Thymus (tissue), 11 donors: ENCODE data around the gene APLP2. TPM values are rescaled to one million over a fixed set of nuclear protein-coding genes. Genes with fewer than 3 reads are reported as not detected.
"Not testable (repeated sequence)": the region's sequence is repeated elsewhere in the genome, so short reads cannot be mapped to it uniquely, and the experiment has no call there.

Experiments
- DNase-seq, 9 donors: peaks; one replicate each; pipeline ENCODE4 v3.0.0-alpha.2; 2013; ENCODE audit warnings: low spot score in 9 of 9, low read depth in 6 of 9, missing footprints in 1 of 9
- H3K27ac ChIP-seq, 2 donors: one replicate each; pipeline ENCODE4 v1.5.1; 2013; ENCODE audit warnings: control low read depth in 1 of 2, low read depth in 1 of 2, low read length in 1 of 2, mild to moderate bottlenecking in 1 of 2, moderate library complexity in 1 of 2
- H3K27me3 ChIP-seq, 2 donors: one replicate each; pipeline ENCODE4 v1.5.1; 2013; ENCODE audit warnings: low read length in 1 of 2; ENCODE audit not compliant: control insufficient read depth in 2 of 2, insufficient read depth in 1 of 2
- H3K36me3 ChIP-seq, 2 donors: one replicate each; pipeline ENCODE4 v1.5.1; 2013; ENCODE audit warnings: low read length in 1 of 2, mild to moderate bottlenecking in 1 of 2, moderate library complexity in 1 of 2; ENCODE audit not compliant: control insufficient read depth in 2 of 2, insufficient read depth in 2 of 2
- H3K4me1 ChIP-seq, 2 donors: one replicate each; pipeline ENCODE4 v1.5.1; 2013; ENCODE audit warnings: low read length in 2 of 2; ENCODE audit not compliant: control insufficient read depth in 2 of 2, insufficient read depth in 2 of 2
- H3K4me3 ChIP-seq, 2 donors: one replicate each; pipeline ENCODE4 v1.5.1; 2013; ENCODE audit warnings: low read length in 2 of 2, control low read depth in 1 of 2, mild to moderate bottlenecking in 1 of 2
- H3K9me3 ChIP-seq, 2 donors: one replicate each; pipeline ENCODE4 v1.5.1; 2013; ENCODE audit warnings: low read length in 1 of 2, mild to moderate bottlenecking in 1 of 2; ENCODE audit not compliant: control insufficient read depth in 2 of 2, insufficient read depth in 1 of 2
- WGBS: extraction: QIAGEN DNeasy Blood & Tissue Kit; methylation state at CpG from one replicate; pipeline ENCODE4 v1.1.7; 2013; 5-methylcytosine and 5-hydroxymethylcytosine counted together
- polyA plus RNA-seq: library from polyadenylated mRNA; stranded (reverse); fragments of 200-250 nt; gene quantifications from one replicate; pipeline ENCODE4 v1.2.3, GENCODE V29; 2013
- total RNA-seq: library from RNA; stranded (reverse); fragments of 120-200 nt; gene quantifications from one replicate; pipeline ENCODE4 v1.2.4, GENCODE V29; 2013
- donor health status: healthy.

The APLP2 gene
- total and polyA plus RNA-seq, 2 donors = 74.4 to 101 TPM

DNA sequence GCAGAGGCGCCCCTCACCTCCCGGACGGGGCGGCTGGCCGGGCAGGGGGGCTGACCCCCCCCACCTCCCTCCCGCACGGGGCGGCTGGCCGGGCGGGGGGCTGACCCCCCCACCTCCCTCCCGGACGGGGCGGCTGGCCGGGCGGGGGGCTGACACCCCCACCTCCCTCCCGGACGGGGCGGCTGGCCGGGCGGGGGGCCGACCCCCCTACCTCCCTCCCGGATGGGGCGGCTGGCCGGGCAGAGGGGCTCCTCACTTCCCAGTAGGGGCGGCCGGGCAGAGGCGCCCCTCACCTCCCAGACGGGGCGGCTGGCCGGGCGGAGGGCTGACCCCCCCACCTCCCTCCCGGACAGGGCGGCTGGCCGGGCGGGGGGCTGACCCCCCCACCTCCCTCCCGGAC lies 21.5 kb downstream of the APLP2 start:
- not testable (repeated sequence) for H3K4me1 ChIP-seq, H3K4me3 ChIP-seq, H3K9me3 ChIP-seq, H3K36me3 ChIP-seq, H3K27ac ChIP-seq, DNase-seq, H3K27me3 ChIP-seq
- WGBS = 96% methylated on average over 25 of the region's 36 CpGs

DNA sequence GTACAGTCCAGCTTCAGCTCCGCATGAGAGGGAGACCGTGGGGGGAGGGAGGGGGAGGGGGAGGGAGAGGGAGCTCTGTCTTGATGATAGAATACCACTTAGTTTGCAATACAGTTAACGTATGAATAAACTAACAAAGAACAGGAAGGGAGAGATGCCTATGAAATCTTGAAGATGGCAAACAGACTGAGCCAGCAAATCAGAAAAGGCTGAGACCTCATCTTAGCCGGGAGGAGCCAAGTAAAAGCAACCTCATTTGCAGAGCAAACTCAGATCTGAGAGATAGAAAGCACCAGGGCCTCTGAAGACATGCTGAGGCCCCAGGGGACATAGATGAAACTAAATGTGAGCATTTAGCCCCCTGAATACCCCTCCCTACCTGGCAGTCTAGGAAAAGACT lies 23.0 kb downstream of the APLP2 start:
- H3K9me3 ChIP-seq = no peaks in the 10 kb centered on the region
- no peaks in the 10 kb centered on the region for H3K27me3 ChIP-seq
- H3K27ac ChIP-seq = no peak overlapping the region
- H3K4me1 ChIP-seq = no peaks in the 10 kb centered on the region
- no peaks in the 10 kb centered on the region for H3K36me3 ChIP-seq
- H3K4me3 ChIP-seq = no peak overlapping the region
- WGBS = 95% methylated on average over 4 of the region's 4 CpGs
- DNase-seq = no peak

DNA sequence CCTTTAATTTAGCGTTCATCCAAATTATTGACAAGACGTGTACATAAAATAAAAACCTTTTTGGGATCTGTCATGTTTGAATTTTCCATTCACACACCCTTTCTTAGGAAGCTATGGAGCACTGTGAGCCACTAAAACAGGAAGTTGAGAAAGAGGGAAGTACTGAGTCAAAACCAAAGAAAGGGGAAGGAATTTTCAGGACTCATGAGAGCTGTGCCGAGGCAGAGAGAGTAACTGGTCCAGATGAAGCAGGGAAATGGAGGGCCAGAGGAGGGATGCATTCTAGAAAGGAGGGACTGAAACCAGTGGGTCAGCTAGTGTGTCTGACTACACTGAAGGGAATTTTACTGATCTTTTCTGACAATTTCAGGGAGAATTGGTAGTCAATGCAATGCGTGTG lies 24.9 kb downstream of the APLP2 start:
- Histone ChIP-seq H3K27me3 (no peaks in the 10 kb centered on the region), H3K4me1 (no peaks in the 10 kb centered on the region), H3K4me3 (no peak overlapping the region), H3K9me3 (no peaks in the 10 kb centered on the region), H3K27ac (no peak overlapping the region), H3K36me3 (no peaks in the 10 kb centered on the region)
- no peak for DNase-seq
- 81% methylated on average over 4 of the region's 4 CpGs for WGBS

DNA sequence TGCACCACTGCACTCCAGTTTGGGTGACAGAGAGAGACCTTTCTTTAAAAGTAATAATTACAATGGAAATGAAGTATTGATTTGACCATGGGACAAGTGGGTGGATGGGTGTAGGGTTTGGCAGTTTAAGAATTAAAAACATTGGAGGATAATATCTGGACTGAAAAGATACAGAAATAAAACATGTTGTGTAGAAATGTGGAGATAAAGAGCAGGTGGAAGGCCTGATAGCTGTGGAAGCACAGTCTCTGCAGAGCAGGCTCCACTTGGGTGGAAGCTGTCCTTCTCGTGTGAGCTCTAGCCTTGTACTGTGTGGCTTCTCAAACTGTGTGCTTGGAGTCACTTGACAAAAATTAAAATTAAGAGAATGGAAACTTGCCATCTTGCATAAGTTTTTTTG lies 25.6 kb downstream of the APLP2 start:
- Histone ChIP-seq H3K4me3 (no peak overlapping the region), H3K27ac (no peak overlapping the region), H3K9me3 (no peaks in the 10 kb centered on the region), H3K36me3 (no peaks in the 10 kb centered on the region), H3K27me3 (no peaks in the 10 kb centered on the region), H3K4me1 (no peaks in the 10 kb centered on the region)
- DNase-seq = no peak
- WGBS = 96% methylated on average over 1 of the region's 1 CpG

DNA sequence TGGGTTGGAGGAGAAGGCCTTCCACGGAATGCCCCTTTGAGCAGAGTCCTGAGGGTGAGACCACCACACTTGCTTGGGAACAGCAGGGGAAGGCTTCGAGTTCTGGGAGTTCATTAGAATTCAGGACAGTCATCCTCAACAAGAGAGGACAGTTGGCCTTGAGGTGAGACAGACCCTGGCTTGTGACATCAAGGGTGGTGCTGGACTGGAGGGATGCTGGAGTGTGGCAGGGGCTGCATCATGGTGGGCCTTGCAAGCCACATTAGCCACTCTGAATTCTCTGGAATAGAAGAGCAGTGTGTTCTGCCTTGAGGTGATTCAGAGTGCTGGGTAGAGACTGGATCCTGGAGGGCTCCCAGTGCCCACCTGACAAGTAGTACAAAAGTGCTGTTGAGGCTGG lies 26.3 kb downstream of the APLP2 start:
- H3K27me3 ChIP-seq = no peaks in the 10 kb centered on the region
- H3K27ac ChIP-seq = no peak overlapping the region
- no peaks in the 10 kb centered on the region for H3K9me3 ChIP-seq
- DNase-seq = no peak
- 98% methylated on average over 2 of the region's 2 CpGs for WGBS
- H3K4me3 ChIP-seq = no peak overlapping the region
- no peaks in the 10 kb centered on the region for H3K4me1 ChIP-seq
- H3K36me3 ChIP-seq = no peaks in the 10 kb centered on the region

DNA sequence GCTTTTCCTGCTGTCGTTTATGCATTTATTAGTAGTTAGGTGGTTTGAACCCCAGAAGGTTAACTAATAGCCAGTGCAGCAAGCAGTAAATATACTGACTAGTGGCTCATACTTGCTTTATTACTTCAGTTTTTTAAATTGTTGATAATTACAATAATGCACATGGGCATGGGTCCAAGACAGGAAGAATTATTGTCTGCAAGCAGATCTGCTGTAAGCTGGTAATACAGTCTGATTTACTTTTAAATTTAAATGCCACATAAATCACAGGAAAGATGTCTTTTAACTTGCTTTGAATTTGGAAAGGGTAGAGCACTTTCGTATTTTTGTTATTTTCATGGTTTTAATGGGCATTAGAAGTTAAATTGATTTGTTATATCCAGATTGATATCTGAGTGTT lies 27.1 kb downstream of the APLP2 start:
- Histone ChIP-seq H3K27me3 (no peaks in the 10 kb centered on the region), H3K36me3 (no peaks in the 10 kb centered on the region), H3K4me3 (no peak overlapping the region), H3K4me1 (no peaks in the 10 kb centered on the region), H3K27ac (no peak overlapping the region), H3K9me3 (no peaks in the 10 kb centered on the region)
- DNase-seq = no peak
- WGBS = 94% methylated on average over 2 of the region's 2 CpGs

DNA sequence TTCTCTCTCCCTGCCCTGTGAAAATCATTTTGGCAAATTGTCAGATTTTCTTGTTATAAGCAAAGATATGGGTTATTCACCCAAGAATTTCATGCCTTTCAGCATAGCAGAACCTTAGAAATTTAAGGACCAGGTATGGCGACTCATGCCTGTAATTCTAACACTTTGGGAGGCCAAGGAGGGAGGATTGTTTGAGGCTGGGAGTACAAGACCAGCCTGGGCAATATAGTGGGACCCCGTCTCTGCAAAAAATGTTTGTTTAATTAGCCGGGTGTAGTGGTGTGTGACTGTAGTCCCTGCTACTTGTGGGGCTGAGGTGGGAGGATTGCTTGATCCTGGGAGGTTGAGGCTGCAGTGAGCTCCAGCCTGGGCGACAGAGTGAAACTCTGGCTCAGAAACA lies 27.6 kb downstream of the APLP2 start:
- no peak overlapping the region for H3K4me3 ChIP-seq
- no peaks in the 10 kb centered on the region for H3K36me3 ChIP-seq
- H3K4me1 ChIP-seq = peaks cover 0 to under 1% of the 10 kb centered on the region in 2 donors
- no peak for DNase-seq
- WGBS = 98% methylated on average over 4 of the region's 4 CpGs
- no peak overlapping the region for H3K27ac ChIP-seq
- no peaks in the 10 kb centered on the region for H3K9me3 ChIP-seq
- H3K27me3 ChIP-seq = no peaks in the 10 kb centered on the region

DNA sequence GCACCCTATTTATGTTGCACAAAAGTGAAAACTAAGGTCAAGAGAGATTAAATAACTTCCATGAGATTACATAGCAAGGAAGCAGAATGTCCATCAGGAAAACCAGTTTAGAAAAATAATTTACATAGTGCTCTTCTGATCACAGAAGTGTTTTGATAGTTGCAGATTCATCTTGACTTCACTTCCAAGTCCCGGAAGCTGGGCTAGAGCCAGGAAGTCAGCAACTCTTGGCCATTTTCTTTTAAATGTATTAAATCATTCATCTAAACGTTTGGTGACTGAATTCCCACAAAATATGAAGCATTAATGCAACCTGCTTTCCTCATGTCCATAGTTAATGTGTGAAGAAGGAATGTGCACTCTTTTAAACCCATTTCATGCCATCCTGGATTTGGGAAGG lies 29.7 kb downstream of the APLP2 start:
- Histone ChIP-seq H3K4me3 (no peak overlapping the region), H3K4me1 (peaks cover 0 to 3% of the 10 kb centered on the region in 2 donors), H3K9me3 (no peaks in the 10 kb centered on the region), H3K36me3 (no peaks in the 10 kb centered on the region), H3K27ac (no peak overlapping the region), H3K27me3 (no peaks in the 10 kb centered on the region)
- DNase-seq = no peak
- 82% methylated on average over 2 of the region's 2 CpGs for WGBS

DNA sequence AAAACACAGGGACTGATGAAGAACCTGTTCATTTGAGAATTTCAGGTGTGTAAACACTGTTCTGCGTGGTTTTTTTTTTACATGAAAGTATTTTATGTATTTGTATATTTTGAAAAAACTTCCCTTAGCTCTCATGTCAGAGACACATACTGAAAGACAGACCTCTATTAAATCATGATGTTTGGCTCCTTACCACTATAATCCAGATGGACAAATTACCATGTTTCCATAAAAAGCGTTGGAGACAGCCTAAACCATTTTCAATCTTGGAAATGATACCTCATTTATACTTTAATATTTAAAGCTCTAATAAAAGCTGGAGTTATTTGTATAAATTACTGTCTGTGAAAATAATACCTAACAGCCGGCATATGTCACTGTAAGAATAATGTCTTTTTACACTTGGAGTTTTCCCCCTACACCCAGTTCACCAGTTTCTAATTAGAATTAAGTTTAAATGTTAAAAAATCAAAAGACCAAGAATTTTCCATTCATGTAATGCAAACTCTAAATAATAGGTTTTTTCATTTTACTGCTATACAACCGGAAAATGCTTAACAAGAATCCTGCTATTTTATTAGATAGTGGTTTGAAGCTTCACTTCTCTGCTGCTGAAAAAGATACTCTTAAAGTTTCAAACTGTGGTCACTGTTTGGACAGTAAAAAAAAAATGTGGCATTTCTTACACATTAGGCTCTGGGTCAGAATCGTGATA lies 30.8 kb downstream of the APLP2 start:
- no peaks in the 10 kb centered on the region for H3K27me3 ChIP-seq
- DNase-seq = no peak
- no peak overlapping the region for H3K27ac ChIP-seq
- no peak overlapping the region for H3K4me3 ChIP-seq
- H3K36me3 ChIP-seq = no peaks in the 10 kb centered on the region
- peaks cover 0 to 3% of the 10 kb centered on the region in 2 donors for H3K4me1 ChIP-seq
- no peaks in the 10 kb centered on the region for H3K9me3 ChIP-seq
- WGBS = 96% methylated on average over 5 of the region's 5 CpGs
